Gastrocnemius medialis (tissue), 4 donors: Measurements from ENCODE around the gene ULBP2. TPM values are rescaled to one million over a fixed set of nuclear protein-coding genes. Genes with fewer than 3 reads are reported as not detected.

Experiments used
- ATAC-seq, 2 donors: fragments of 150-250 bp; one replicate each; pipeline ENCODE4 v1.9.1; 2016
- DNase-seq, 2 donors: peaks; one replicate each; pipeline ENCODE4 v3.0.0-alpha.2; 2019
- H3K27ac ChIP-seq, 4 donors: fragments of 200-600 bp; sonication (generic); 1 replicate in 1 of 4; 2 replicates in 3 of 4; pipeline ENCODE4 v1.5.1; 2016 to 2018; ENCODE audit warnings: mild to moderate bottlenecking in 2 of 4, moderate library complexity in 1 of 4
- H3K27me3 ChIP-seq, 3 donors: fragments of 200-600 bp; sonication (generic) in 2 of 3; 1 replicate in 1 of 3; 2 replicates in 2 of 3; pipeline versions ENCODE4 v1.5.1 to v1.6.0; 2016 to 2019; ENCODE audit warnings: mild to moderate bottlenecking in 1 of 3, moderate library complexity in 1 of 3
- H3K36me3 ChIP-seq, 2 donors: fragments of 200-600 bp; sonication (generic) in 1 of 2; one replicate each; pipeline ENCODE4 v1.5.1; 2017 to 2018
- H3K4me1 ChIP-seq, 2 donors: fragments of 200-600 bp; sonication (generic) in 1 of 2; one replicate each; pipeline ENCODE4 v1.5.1; 2016 to 2017; ENCODE audit warnings: mild to moderate bottlenecking in 2 of 2
- H3K4me3 ChIP-seq, 4 donors: fragments of 200-600 bp; sonication (generic) in 3 of 4; 1 replicate in 1 of 4; 2 replicates in 3 of 4; pipeline ENCODE4 v1.5.1; 2016 to 2019; ENCODE audit warnings: mild to moderate bottlenecking in 2 of 4
- H3K9me3 ChIP-seq, 3 donors: fragments of 200-600 bp; sonication (generic) in 2 of 3; 1 replicate in 1 of 3; 2 replicates in 2 of 3; pipeline ENCODE4 v1.5.1; 2016 to 2019
- POLR2A ChIP-seq, 2 donors: fragments of 450-650 bp; IDR thresholded peaks; one replicate each; pipeline ENCODE4 v1.6.1; 2017; ENCODE audit warnings: antibody characterized with exemption in 2 of 2, mild to moderate bottlenecking in 2 of 2, moderate library complexity in 2 of 2
- in situ Hi-C, 4 donors: fragments of 200-750 bp; cut with MboI; loops; one replicate each; pipeline versions ENCODE4 v1.15.0 to v1.8.0; 2017; ENCODE audit warnings: low sequenced_read_pairs in 4 of 4
- intact Hi-C: fragments of 100-400 bp; cut with DNase I; formaldehyde crosslinking; loops from one replicate; pipeline ENCODE4 v1.15.1; 2023; ENCODE audit warnings: low total_unique reads
- total RNA-seq, 4 donors: library from RNA; depleted of rRNA; stranded (reverse); fragments of >200 nt; gene quantifications; one replicate each; pipeline versions ENCODE4 v1.1.0 to v1.2.3, GENCODE V29; 2016
- TF ChIP-seq, protein P1 (sequence below), 5 experiments: fragments of 450-650 bp in 3 of 5; fragments of 200-600 bp in 2 of 5; sonication (generic) in 2 of 5; IDR thresholded peaks in 4 of 5; conservative IDR thresholded peaks in 1 of 5; 1 replicate in 4 of 5; 2 replicates in 1 of 5; pipeline ENCODE4 v1.5.1; 2016 to 2019; ENCODE audit warnings: antibody characterized with exemption in 5 of 5, mild to moderate bottlenecking in 3 of 5, moderate library complexity in 3 of 5

ULBP2 gene
- total RNA-seq, 4 donors from 2014 or later: 0.44 to 0.49 TPM; not detected in 2

DNA sequence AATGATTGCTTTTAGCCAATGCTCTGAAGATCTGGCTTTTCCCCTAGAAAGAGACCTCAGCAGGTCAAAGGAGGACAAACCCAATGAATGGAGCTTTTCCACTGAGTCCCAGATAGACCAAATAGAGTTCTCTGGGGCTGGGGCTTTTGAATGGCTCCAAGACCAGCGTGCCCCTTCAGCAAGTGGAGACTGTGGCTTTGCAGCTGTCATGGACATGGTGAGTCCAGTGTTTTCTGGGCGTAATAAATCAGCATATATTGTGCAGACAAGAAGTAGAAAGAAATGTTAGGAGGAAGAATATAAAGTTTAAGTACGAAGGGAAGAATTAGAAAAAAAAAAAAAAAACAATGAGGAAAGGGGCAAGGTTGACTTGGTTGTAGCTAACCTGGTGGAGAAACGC is 50.0 kb downstream of the ULBP2 start:
- no peak for ATAC-seq

DNA sequence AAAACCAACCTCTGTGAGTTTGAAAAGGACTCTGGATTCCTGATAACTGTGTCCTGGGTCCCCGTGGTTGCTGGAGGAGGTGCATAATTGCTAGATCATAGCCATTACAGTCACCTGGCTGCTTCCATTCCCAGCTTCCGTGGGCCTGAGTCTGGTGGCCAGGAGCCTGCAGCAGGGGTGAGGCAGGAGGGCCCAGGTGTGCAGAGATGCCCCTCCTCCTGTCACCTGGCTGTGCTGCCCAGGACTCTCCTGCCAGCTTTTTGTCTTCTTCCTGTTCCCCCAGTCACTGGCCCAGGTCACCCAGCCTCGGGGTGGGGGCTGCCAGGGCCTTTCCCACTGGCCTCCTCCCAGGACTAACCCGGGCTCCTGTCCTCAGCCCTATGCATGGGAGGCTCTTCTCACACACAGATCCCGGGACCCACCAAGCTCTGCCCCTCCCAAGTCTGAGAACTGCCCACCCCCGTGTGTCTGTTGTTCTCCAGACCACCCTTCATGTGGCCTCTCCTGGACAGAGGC is 53.5 kb downstream of the ULBP2 start:
- H3K36me3 ChIP-seq: no peaks in the 10 kb centered on the region
- H3K4me3 ChIP-seq: no peak overlapping the region

More for the DNA sequence above, 50.0 kb downstream of the ULBP2 start:
- intact Hi-C loops: no loop called here
- H3K4me1 ChIP-seq: peaks cover 5 to 22% of the 10 kb centered on the region in 2 donors
- no peak for DNase-seq
- no peak overlapping the region for H3K4me3 ChIP-seq
- H3K27ac ChIP-seq: no peak overlapping the region
- H3K9me3 ChIP-seq: peaks cover 0 to 4% (median 0%) of the 10 kb centered on the region in 3 donors
- TF ChIP-seq POLR2A (IDR thresholded peaks at IDR 0.05): no peak
- TF ChIP-seq, protein P1, sequence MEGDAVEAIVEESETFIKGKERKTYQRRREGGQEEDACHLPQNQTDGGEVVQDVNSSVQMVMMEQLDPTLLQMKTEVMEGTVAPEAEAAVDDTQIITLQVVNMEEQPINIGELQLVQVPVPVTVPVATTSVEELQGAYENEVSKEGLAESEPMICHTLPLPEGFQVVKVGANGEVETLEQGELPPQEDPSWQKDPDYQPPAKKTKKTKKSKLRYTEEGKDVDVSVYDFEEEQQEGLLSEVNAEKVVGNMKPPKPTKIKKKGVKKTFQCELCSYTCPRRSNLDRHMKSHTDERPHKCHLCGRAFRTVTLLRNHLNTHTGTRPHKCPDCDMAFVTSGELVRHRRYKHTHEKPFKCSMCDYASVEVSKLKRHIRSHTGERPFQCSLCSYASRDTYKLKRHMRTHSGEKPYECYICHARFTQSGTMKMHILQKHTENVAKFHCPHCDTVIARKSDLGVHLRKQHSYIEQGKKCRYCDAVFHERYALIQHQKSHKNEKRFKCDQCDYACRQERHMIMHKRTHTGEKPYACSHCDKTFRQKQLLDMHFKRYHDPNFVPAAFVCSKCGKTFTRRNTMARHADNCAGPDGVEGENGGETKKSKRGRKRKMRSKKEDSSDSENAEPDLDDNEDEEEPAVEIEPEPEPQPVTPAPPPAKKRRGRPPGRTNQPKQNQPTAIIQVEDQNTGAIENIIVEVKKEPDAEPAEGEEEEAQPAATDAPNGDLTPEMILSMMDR (IDR thresholded peaks at IDR 0.05 in 4 of 5, conservative IDR thresholded peaks at IDR 0.05 in 1 of 5): no peak
- peaks cover 88 to 94% (median 91%) of the 10 kb centered on the region in 3 donors for H3K27me3 ChIP-seq
- no peaks in the 10 kb centered on the region for H3K36me3 ChIP-seq
- in situ Hi-C loops: no loop called here

DNA sequence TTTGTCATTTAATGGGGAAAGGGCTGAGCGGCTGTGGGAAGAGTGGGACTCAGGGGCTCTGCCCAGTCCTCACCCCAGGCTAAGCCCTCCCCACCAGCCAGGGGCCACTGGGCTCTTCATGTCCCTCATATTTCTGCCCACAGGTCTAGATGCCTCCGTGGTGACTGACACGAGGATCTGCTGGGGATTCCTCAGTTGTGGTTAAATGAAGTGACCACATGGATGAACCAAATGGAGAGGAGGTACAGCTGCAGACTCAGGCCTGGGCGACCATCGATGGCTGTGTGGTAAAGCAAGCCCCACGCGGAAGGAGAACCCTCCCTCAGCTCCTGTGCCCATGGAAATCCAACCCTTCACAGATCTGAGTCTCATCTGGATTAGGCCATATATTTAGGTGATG is 54.2 kb downstream of the ULBP2 start:
- intact Hi-C loops: no loop called here
- no peak for ATAC-seq
- in situ Hi-C loops: no loop called here

More for the DNA sequence above, 53.5 kb downstream of the ULBP2 start:
- no peak for TF ChIP-seq POLR2A (IDR thresholded peaks at IDR 0.05)
- TF ChIP-seq, protein P1 (IDR thresholded peaks at IDR 0.05 in 4 of 5, conservative IDR thresholded peaks at IDR 0.05 in 1 of 5): no peak
- intact Hi-C loops (no loop called here), in situ Hi-C loops (no loop called here)
- no peaks in the 10 kb centered on the region for H3K9me3 ChIP-seq
- DNase-seq: no peak
- ATAC-seq: no peak
- no peak overlapping the region for H3K27ac ChIP-seq
- H3K27me3 ChIP-seq: peaks cover 57 to 73% (median 65%) of the 10 kb centered on the region in 3 donors
- peaks cover 5 to 13% of the 10 kb centered on the region in 2 donors for H3K4me1 ChIP-seq

More for the DNA sequence above, 54.2 kb downstream of the ULBP2 start:
- no peak overlapping the region for H3K4me3 ChIP-seq
- DNase-seq: no peak
- peaks cover 51 to 66% (median 59%) of the 10 kb centered on the region in 3 donors for H3K27me3 ChIP-seq
- H3K9me3 ChIP-seq: no peaks in the 10 kb centered on the region
- H3K27ac ChIP-seq: no peak overlapping the region
- H3K4me1 ChIP-seq: peaks cover 3 to 6% of the 10 kb centered on the region in 2 donors
- TF ChIP-seq POLR2A (IDR thresholded peaks at IDR 0.05): no peak
- TF ChIP-seq, protein P1 (IDR thresholded peaks at IDR 0.05 in 4 of 5, conservative IDR thresholded peaks at IDR 0.05 in 1 of 5): no peak
- no peaks in the 10 kb centered on the region for H3K36me3 ChIP-seq

Other genes with a start within 250 kb of the ULBP2 start
- 10 to 100 TPM in 3 of 4 donors, 1 to 10 TPM in 1; 6.3 to 21.8 (median 14.4) TPM for gene LATS1, start 223.9 kb upstream of the ULBP2 start, total RNA-seq
- gene NUP43, start 195.5 kb upstream of the ULBP2 start, total RNA-seq: 10 to 100 TPM; 15.0 to 42.0 (median 16.7) TPM
- gene PCMT1, start 192.3 kb upstream of the ULBP2 start, total RNA-seq: 100 to 1,000 TPM; 150 to 448 (median 353) TPM
- gene LRP11, start 77.7 kb upstream of the ULBP2 start, total RNA-seq: 10 to 100 TPM in 1 of 4 donors, 1 to 10 TPM in 3; 5.5 to 19.8 (median 6.1) TPM
- 1 to 10 TPM in 1 of 4 donors, not detected in 3; 3.9 TPM for gene RAET1E, start 43.9 kb upstream of the ULBP2 start, total RNA-seq
- gene RAET1G, start 18.9 kb upstream of the ULBP2 start, total RNA-seq: under 1 TPM in 1 of 4 donors, not detected in 3; 0.89 TPM
- gene ULBP1, start 21.9 kb downstream of the ULBP2 start, total RNA-seq: under 1 TPM in 1 of 4 donors, not detected in 3; 0.16 TPM
- not detected for gene RAET1L, start 83.5 kb downstream of the ULBP2 start, total RNA-seq
- 1 to 10 TPM in 1 of 4 donors, not detected in 3; 1.1 TPM for gene ULBP3, start 127.1 kb downstream of the ULBP2 start, total RNA-seq
- gene PPP1R14C, start 201.0 kb downstream of the ULBP2 start, total RNA-seq: 10 to 100 TPM; 14.9 to 37.0 (median 21.7) TPM